ENCODE results near the gene DZANK1. TPM values are rescaled to one million over a fixed set of nuclear protein-coding genes. Genes with fewer than 3 reads are reported as not detected.

DZANK1 gene
- total and polyA plus RNA-seq, 9 donors, result 2.2 to 6.5 (median 3.4) TPM

GRCh38 chr20:18397030-18397429, 69.8 kb downstream of the DZANK1 start:
- WGBS, 3 donors, result 74 to 84% (median 80%) methylated on average over 4 of the region's 4 CpGs
- intact Hi-C loops (cut with DNase I), result no loop called here
- no peak overlapping the region for H3K27ac ChIP-seq

GRCh38 chr20:18395544-18395943, 71.3 kb downstream of the DZANK1 start:
- intact Hi-C loops (cut with DNase I), result no loop called here
- no peak for TF ChIP-seq POLR2A (IDR thresholded peaks at IDR 0.05)
- no peak for TF ChIP-seq EP300 (IDR thresholded peaks at IDR 0.05)
- no peak for TF ChIP-seq CTCF (IDR thresholded peaks at IDR 0.05)
- H3K4me1 ChIP-seq (ENCODE audit: insufficient read depth), result no peaks in the 10 kb centered on the region
- H3K27ac ChIP-seq, result no peak overlapping the region
- H3K9me3 ChIP-seq, result no peaks in the 10 kb centered on the region
- 37 to 59% (median 43%) methylated on average over 1 of the region's 1 CpG for WGBS, 3 donors
- H3K4me3 ChIP-seq, result no peak overlapping the region
- DNase-seq, result no peak
- no peaks in the 10 kb centered on the region for H3K36me3 ChIP-seq
- no peaks in the 10 kb centered on the region for H3K27me3 ChIP-seq

More at GRCh38 chr20:18397030-18397429, 69.8 kb downstream of the DZANK1 start:
- Histone ChIP-seq H3K4me3 (no peak overlapping the region), H3K36me3 (no peaks in the 10 kb centered on the region), H3K27me3 (no peaks in the 10 kb centered on the region), H3K4me1 (ENCODE audit: insufficient read depth) (no peaks in the 10 kb centered on the region), H3K9me3 (peaks cover 0 to 7% of the 10 kb centered on the region in 2 donors)
- no peak for TF ChIP-seq EP300 (IDR thresholded peaks at IDR 0.05)
- TF ChIP-seq CTCF (IDR thresholded peaks at IDR 0.05), result no peak
- TF ChIP-seq POLR2A (IDR thresholded peaks at IDR 0.05), result no peak
- no peak for DNase-seq

- TF ChIP-seq POLR2A (IDR thresholded peaks at IDR 0.05), result no peak
- no peak for TF ChIP-seq EP300 (IDR thresholded peaks at IDR 0.05)
- no peak for TF ChIP-seq CTCF (IDR thresholded peaks at IDR 0.05)
- 31 to 50% (median 35%) methylated on average over 4 of the region's 4 CpGs for WGBS, 3 donors
- no peaks in the 10 kb centered on the region for H3K36me3 ChIP-seq
- DNase-seq, result no peak
- peaks cover 3% of the 10 kb centered on the region for H3K4me1 ChIP-seq (ENCODE audit: insufficient read depth)
- no peaks in the 10 kb centered on the region for H3K27me3 ChIP-seq
- H3K9me3 ChIP-seq, result no peaks in the 10 kb centered on the region
- H3K27ac ChIP-seq, result no peak overlapping the region
- intact Hi-C loops (cut with DNase I), result no loop called here
- no peak overlapping the region for H3K4me3 ChIP-seq
Observed at GRCh38 chr20:18394363-18394762, 72.5 kb downstream of the DZANK1 start.

- TF ChIP-seq CTCF (IDR thresholded peaks at IDR 0.05) (no peak), EP300 (IDR thresholded peaks at IDR 0.05) (no peak), POLR2A (IDR thresholded peaks at IDR 0.05) (no peak)
- intact Hi-C loops (cut with DNase I), result no loop called here
- no peaks in the 10 kb centered on the region for H3K36me3 ChIP-seq
- no peaks in the 10 kb centered on the region for H3K9me3 ChIP-seq
- H3K4me3 ChIP-seq, result no peak overlapping the region
- peaks cover 8% of the 10 kb centered on the region for H3K4me1 ChIP-seq (ENCODE audit: insufficient read depth)
- WGBS, 3 donors, result 77 to 96% (median 78%) methylated on average over 5 of the region's 5 CpGs
- H3K27ac ChIP-seq, result no peak overlapping the region
- H3K27me3 ChIP-seq, result no peaks in the 10 kb centered on the region
- no peak for DNase-seq
Observed at GRCh38 chr20:18391686-18392085, 75.1 kb downstream of the DZANK1 start.

All from ovary (tissue), 9 donors.